WTC11 (cell line): ENCODE measurements around the gene EXOSC3.

Source experiments
- CREM ChIP-seq: sonication (generic); formaldehyde crosslinking; IDR thresholded peaks from 2 replicates; pipeline ENCODE4 v1.8.1; 2022; ENCODE audit warnings: mild to moderate bottlenecking, missing genetic modification reagents, moderate library complexity
- HMGA2 ChIP-seq: fragments of 250-450 bp; sonication (Bioruptor Pico); IDR thresholded peaks from 2 replicates; pipeline ENCODE4 v1.4.0; 2021; ENCODE audit warnings: mild to moderate bottlenecking, moderate library complexity
- MXD4 ChIP-seq: fragments of 250-450 bp; sonication (Bioruptor Pico); IDR thresholded peaks from 2 replicates; pipeline ENCODE4 v1.8.0; 2021; ENCODE audit warnings: mild to moderate bottlenecking, moderate library complexity, borderline replicate concordance
- MYBL2 ChIP-seq: sonication (generic); formaldehyde crosslinking; IDR thresholded peaks from 2 replicates; pipeline ENCODE4 v1.8.1; 2023; ENCODE audit warnings: mild to moderate bottlenecking, moderate library complexity, missing genetic modification reagents
- NFYB ChIP-seq: sonication (generic); formaldehyde crosslinking; conservative IDR thresholded peaks from 2 replicates; pipeline ENCODE4 v1.8.0; 2022; ENCODE audit warnings: low read depth, missing genetic modification reagents
- RELA ChIP-seq: sonication (generic); formaldehyde crosslinking; IDR thresholded peaks from 2 replicates; pipeline ENCODE4 v1.8.1; 2022; ENCODE audit warnings: missing genetic modification reagents, mild to moderate bottlenecking, borderline replicate concordance
- SP1 ChIP-seq: sonication (generic); formaldehyde crosslinking; conservative IDR thresholded peaks from 2 replicates; pipeline ENCODE4 v1.8.1; 2022; ENCODE audit warnings: missing genetic modification reagents
- TF ChIP-seq, protein P1 (sequence below): sonication (generic); formaldehyde crosslinking; conservative IDR thresholded peaks from 2 replicates; pipeline ENCODE4 v1.8.1; 2022; ENCODE audit warnings: mild to moderate bottlenecking, missing genetic modification reagents
- TF ChIP-seq, protein P2 (sequence below): sonication (generic); formaldehyde crosslinking; IDR thresholded peaks from 2 replicates; pipeline ENCODE4 v1.8.0; 2023; ENCODE audit warnings: missing genetic modification reagents
- TF ChIP-seq, protein P3 (sequence below): fragments of 200-600 bp; IDR thresholded peaks from 2 replicates; pipeline ENCODE4 v1.8.0; 2022; ENCODE audit warnings: antibody characterized with exemption
- TF ChIP-seq, protein P4 (sequence below): sonication (generic); formaldehyde crosslinking; IDR thresholded peaks from 2 replicates; pipeline ENCODE4 v1.8.0; 2022; ENCODE audit warnings: missing genetic modification reagents
- TF ChIP-seq, protein P5 (sequence below): sonication (generic); formaldehyde crosslinking; IDR thresholded peaks from 2 replicates; pipeline ENCODE4 v1.8.0; 2022; ENCODE audit warnings: mild to moderate bottlenecking, missing genetic modification reagents

DNA sequence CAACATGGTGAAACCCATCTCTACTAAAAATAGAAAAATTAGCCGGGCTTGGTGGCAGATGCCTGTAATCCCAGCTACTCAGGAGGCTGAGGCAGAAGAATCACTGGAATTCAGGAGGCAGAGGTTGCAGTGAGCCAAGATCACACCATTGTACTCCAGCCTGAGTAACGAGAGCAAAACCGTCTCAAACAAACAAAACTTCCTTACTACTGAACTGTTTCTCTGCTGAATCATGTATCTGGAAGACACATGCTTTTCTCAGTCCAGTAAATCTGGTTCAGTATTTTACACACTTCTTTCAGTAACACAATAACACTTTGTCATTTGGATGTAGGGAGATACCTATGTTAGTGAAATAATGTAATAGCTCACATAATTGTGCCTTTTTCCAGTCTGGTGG is 23.4 kb downstream of the EXOSC3 start:
- TF ChIP-seq, protein P1, sequence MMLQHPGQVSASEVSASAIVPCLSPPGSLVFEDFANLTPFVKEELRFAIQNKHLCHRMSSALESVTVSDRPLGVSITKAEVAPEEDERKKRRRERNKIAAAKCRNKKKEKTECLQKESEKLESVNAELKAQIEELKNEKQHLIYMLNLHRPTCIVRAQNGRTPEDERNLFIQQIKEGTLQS (CRISPR knock-in tag) = no peak
- TF ChIP-seq, protein P2, sequence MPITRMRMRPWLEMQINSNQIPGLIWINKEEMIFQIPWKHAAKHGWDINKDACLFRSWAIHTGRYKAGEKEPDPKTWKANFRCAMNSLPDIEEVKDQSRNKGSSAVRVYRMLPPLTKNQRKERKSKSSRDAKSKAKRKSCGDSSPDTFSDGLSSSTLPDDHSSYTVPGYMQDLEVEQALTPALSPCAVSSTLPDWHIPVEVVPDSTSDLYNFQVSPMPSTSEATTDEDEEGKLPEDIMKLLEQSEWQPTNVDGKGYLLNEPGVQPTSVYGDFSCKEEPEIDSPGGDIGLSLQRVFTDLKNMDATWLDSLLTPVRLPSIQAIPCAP (CRISPR knock-in tag) = no peak
- no peak for TF ChIP-seq MXD4 (CRISPR knock-in tag)
- no peak for TF ChIP-seq NFYB
- TF ChIP-seq, protein P3, sequence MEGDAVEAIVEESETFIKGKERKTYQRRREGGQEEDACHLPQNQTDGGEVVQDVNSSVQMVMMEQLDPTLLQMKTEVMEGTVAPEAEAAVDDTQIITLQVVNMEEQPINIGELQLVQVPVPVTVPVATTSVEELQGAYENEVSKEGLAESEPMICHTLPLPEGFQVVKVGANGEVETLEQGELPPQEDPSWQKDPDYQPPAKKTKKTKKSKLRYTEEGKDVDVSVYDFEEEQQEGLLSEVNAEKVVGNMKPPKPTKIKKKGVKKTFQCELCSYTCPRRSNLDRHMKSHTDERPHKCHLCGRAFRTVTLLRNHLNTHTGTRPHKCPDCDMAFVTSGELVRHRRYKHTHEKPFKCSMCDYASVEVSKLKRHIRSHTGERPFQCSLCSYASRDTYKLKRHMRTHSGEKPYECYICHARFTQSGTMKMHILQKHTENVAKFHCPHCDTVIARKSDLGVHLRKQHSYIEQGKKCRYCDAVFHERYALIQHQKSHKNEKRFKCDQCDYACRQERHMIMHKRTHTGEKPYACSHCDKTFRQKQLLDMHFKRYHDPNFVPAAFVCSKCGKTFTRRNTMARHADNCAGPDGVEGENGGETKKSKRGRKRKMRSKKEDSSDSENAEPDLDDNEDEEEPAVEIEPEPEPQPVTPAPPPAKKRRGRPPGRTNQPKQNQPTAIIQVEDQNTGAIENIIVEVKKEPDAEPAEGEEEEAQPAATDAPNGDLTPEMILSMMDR = no peak
- TF ChIP-seq, protein P4, sequence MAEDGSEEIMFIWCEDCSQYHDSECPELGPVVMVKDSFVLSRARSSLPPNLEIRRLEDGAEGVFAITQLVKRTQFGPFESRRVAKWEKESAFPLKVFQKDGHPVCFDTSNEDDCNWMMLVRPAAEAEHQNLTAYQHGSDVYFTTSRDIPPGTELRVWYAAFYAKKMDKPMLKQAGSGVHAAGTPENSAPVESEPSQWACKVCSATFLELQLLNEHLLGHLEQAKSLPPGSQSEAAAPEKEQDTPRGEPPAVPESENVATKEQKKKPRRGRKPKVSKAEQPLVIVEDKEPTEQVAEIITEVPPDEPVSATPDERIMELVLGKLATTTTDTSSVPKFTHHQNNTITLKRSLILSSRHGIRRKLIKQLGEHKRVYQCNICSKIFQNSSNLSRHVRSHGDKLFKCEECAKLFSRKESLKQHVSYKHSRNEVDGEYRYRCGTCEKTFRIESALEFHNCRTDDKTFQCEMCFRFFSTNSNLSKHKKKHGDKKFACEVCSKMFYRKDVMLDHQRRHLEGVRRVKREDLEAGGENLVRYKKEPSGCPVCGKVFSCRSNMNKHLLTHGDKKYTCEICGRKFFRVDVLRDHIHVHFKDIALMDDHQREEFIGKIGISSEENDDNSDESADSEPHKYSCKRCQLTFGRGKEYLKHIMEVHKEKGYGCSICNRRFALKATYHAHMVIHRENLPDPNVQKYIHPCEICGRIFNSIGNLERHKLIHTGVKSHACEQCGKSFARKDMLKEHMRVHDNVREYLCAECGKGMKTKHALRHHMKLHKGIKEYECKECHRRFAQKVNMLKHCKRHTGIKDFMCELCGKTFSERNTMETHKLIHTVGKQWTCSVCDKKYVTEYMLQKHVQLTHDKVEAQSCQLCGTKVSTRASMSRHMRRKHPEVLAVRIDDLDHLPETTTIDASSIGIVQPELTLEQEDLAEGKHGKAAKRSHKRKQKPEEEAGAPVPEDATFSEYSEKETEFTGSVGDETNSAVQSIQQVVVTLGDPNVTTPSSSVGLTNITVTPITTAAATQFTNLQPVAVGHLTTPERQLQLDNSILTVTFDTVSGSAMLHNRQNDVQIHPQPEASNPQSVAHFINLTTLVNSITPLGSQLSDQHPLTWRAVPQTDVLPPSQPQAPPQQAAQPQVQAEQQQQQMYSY (CRISPR knock-in tag) = no peak
- TF ChIP-seq, protein P5, sequence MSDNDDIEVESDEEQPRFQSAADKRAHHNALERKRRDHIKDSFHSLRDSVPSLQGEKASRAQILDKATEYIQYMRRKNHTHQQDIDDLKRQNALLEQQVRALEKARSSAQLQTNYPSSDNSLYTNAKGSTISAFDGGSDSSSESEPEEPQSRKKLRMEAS (CRISPR knock-in tag) = no peak
- TF ChIP-seq SP1 = no peak
- no peak for TF ChIP-seq CREM
- TF ChIP-seq MYBL2 (CRISPR knock-in tag) = no peak
- TF ChIP-seq RELA (CRISPR knock-in tag) = no peak
- TF ChIP-seq HMGA2 = no peak
